HG03064 (cell line): ENCODE results near the gene ANK3.

Experiments used
- ATAC-seq: cut with Tn5 transposase; IDR thresholded peaks from one replicate; pipeline ENCODE4 v1.9.1; 2021; ENCODE audit warnings: low read depth; ENCODE audit not compliant: unreplicated experiment

ANK3 gene

DNA sequence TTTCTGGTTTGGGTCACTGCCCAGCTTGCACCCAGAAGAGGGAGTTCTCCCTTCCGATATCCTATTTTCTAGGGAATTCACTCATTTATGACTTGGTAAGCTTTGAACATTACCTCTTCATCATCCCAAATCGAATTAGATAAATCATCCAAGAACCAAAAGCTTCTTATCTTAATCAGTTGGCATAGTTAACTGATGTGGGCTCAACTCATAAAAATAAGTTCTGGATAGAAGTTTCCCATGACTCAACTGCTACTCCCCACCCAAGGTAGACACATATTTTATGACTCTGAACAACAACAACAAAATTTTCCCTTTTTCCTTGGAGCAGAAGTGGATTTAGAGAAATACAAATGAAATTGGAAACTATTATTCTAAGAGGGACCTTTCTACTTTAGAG, 380.4 kb downstream of the ANK3 start:
- ATAC-seq, result no peak

DNA sequence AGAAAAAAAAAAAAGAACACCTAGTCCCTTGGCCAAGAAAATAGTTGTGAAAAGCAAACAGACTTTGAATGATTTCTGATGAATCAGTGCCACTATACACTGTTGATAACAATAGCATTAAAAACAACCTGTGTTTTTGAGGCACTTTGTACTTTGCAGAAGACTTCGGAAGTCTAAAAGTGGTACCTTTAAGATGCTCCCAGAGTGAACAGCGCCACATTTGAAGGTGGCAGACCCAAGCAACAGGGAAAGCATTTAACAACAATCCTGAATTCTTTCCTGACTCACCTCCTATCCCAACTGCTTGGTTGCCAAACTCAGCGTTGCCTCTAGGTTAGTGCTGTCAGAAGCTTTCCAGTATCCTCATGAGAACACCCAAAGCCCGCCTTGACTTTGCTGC, 380.9 kb downstream of the ANK3 start:
- no peak for ATAC-seq

DNA sequence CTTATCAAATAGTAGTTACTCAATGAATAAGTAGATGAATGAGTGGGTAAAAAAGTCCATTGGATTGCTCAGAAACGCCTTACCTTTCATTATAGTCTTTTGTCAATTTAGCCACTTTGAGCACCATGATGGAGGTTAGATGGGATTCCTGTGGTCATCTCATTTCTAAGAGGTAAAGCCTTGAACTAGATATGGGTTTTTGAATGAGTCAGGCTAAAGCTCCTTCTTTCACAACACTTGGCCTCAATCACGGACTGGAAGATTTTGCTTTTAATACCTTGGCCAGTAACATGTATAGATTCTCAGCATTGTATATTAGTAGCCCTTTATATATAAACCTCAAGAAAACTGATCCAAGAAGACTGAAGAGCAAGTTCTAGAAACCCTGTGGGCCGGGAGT, 383.6 kb downstream of the ANK3 start:
- no peak for ATAC-seq

DNA sequence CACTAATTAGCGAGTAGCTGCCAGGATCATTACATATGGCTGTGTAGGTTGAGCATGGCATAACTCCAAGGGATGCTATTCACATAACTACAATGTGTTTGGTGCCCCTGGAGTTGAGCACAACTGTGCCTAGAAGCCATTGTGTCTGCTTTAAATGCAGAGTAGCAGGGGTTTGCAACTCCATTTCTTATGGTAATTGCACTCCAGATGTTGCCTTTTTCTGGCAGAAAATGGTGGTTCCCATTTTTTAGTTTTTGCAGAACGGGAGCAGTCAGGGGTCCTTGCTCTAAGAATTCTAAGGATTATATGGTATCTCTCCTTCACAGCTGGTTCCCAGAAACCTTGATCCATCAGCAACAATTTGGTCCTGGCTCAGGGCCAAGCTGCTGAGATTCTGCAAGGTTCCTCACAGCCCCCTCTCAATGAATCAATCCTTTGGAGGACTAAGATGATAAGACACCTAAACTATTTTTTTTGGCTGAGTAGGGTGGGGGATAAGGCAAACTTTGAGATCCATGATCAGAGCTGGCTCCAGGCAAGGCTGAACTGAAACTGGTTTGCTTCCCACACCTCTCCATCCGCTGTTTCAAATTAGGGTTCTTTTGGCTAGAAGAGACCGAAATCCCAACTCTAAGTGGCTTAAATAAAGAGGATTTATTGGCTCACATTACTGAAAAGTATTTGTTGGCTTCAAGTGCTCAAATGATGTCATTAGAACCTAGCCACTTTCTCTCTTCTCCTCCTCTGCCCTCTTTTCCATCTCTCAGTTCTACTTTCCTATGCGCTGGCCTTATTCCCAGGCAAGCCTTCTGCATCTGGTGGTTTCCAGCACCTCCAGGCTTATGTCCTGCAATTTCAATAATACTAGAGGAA, 385.8 kb downstream of the ANK3 start:
- no peak for ATAC-seq

DNA sequence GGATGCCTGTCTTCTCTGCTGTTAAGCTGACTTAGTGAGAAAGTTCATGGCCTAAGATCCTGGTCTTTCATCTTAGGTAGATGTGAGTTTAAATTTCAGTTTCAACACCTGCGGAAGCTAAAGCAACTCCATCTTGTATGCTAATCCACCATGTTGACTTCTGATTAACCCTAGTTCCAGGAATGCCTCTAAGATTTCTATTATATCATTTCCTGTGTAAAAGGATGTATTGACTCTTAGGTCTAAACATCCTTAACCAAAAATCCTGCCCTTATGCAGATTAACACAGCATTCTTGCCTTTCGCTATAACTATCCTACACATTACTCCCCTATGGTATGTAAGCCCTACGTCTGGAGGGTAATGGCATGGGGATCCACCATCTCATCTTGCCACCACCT, 388.9 kb downstream of the ANK3 start:
- no peak for ATAC-seq

DNA sequence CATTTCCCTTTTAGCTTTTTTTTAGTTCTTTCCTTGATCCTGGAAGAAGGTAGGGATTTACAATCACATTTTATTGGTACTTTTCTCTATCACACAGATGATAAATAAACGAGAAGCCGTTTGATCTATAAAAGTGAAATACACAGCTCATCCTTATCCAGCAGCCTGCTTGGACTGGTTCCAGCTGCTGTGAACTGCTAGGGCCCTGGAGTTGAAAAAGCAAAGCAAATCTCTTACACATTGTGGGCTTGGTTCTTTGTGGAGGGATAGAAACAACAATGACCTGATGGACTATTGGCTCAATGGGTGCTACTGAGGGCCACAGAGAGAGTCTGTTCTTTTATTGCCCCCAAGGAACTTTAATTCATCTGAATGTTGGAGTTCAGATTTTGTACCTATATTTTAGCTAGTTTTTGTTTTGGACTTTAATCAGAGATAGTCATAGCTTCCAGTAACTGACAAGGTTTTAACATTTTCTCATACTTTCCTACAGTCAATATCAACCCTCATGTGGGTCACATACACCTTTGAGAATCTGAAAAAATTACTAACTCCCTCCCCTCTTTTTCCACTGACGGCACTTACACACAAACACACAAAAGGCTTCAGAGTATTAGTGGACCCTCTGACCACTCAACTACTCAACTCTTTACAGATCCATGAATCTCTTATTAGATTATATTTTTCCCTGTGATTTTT, 391.7 kb downstream of the ANK3 start:
- no peak for ATAC-seq

GRCh38 chr10:59995862-59996261, 393.8 kb downstream of the ANK3 start:
- no peak for ATAC-seq

- ATAC-seq, result no peak
Observed at GRCh38 chr10:59993931-59994330, 395.7 kb downstream of the ANK3 start.

GRCh38 chr10:59991661-59992060, 398.0 kb downstream of the ANK3 start:
- ATAC-seq, result no peak

DNA sequence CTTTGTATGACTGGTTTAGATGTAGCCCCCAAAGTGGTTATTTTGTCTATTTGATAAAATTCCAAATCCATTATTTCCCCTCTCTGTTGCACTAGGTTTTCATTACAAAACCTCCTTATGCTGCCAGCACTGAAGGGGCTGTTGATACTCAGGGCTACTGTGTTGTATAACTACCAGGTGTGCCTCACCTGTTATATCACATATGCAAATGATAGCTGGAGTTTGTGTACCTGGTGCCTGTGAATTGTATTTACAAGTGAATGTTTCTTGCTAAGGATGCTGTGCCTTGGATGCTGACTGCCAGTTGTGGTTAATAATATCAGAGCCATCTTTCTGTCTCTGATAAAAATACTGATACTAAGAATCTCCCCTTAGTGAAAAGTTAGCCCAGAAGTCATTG, 398.6 kb downstream of the ANK3 start:
- ATAC-seq, result no peak

GRCh38 chr10:59985639-59986038, 404.0 kb downstream of the ANK3 start:
- no peak for ATAC-seq

DNA sequence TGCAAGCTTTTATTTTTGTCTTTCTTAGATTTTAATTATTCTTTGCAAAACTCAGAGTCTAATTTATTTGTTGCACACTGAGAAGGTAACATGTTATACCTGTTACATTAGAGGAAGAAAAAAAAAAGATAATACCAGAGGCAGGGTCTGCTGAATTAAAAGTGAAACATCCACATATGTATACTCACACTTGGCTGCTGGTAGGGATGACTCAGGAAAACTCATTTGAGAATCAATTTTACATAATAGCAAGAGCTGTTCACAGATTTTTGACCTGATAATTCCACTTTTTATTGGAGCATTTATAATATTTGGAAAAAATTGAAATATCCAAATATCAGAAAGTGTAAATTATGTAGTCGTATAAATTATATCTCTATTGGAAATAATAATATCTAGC, 405.3 kb downstream of the ANK3 start:
- no peak for ATAC-seq

- ATAC-seq, result no peak
Observed at GRCh38 chr10:59980356-59980755, 409.3 kb downstream of the ANK3 start.

DNA sequence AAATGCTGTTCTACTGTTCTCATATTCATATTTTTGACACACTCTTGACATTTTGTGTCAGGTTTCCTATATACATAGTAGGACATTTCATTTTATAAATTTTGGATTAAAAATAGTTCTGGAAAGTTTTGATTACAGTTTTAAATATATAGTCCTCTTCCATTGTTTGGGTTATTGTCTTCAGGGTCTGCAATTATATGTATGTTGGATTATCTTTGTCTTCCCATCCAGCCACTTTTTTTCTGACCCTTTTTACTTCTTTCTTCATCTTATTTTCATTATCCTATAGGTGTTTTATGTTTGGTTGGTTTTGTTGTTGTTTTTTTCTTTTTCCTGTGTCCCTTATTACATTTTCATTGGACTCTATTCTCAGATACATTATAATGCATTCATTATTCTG, 412.2 kb downstream of the ANK3 start:
- no peak for ATAC-seq

DNA sequence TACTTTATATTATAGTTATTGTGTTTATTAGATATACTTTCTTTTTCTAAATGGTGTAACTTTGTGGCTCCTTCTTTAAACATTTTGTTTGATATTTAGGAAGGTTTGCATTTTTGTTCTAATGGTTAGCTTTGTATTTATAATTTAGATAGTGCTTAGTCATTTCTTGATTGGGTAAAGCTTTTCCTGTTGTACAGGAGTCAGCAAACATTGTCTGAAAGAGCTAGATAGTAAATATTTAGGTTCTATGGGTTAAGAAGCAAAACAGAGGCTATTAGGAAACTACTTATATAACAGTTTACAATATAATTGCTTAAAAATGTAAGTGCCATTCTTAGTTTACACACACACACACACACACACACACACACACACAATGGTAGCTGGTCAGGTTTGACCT, 412.8 kb downstream of the ANK3 start:
- no peak for ATAC-seq
